NCI-H226 (cell line): Measurements from ENCODE around the gene RALGAPA2.

Experiments used
- DNase-seq: peaks from one replicate; pipeline ENCODE4 v3.0.0-alpha.2; 2015

Gene RALGAPA2

GRCh38 chr20:20712474-20713243, at the start of gene RALGAPA2:
RALGAPA2 (minus strand) TSS chr20:20712644; CDS start chr20:20712480, 164 bp downstream.
- DNase-seq = peak; percentile 97

- DNase-seq = no peak
Observed at GRCh38 chr20:20761301-20761700, 48.9 kb upstream of the RALGAPA2 start.

- no peak for DNase-seq
Observed at GRCh38 chr20:20759132-20759531, 46.7 kb upstream of the RALGAPA2 start.

- no peak for DNase-seq
Observed at GRCh38 chr20:20755674-20756319, 43.4 kb upstream of the RALGAPA2 start.

- no peak for DNase-seq
Observed at GRCh38 chr20:20755231-20755630, 42.8 kb upstream of the RALGAPA2 start.

- DNase-seq = no peak
Observed at GRCh38 chr20:20754714-20755113, 42.3 kb upstream of the RALGAPA2 start.

- no peak for DNase-seq
Observed at GRCh38 chr20:20752712-20753111, 40.3 kb upstream of the RALGAPA2 start.

GRCh38 chr20:20747298-20747697, 34.9 kb upstream of the RALGAPA2 start:
- no peak for DNase-seq

- DNase-seq = no peak
Observed at GRCh38 chr20:20744170-20744725, 31.8 kb upstream of the RALGAPA2 start.

GRCh38 chr20:20743511-20744169, 31.2 kb upstream of the RALGAPA2 start:
- DNase-seq = no peak

- no peak for DNase-seq
Observed at GRCh38 chr20:20741087-20742045, 28.9 kb upstream of the RALGAPA2 start.

- no peak for DNase-seq
Observed at GRCh38 chr20:20740541-20740940, 28.1 kb upstream of the RALGAPA2 start.

GRCh38 chr20:20737158-20737557, 24.7 kb upstream of the RALGAPA2 start:
- no peak for DNase-seq

- DNase-seq = no peak
Observed at GRCh38 chr20:20736303-20736702, 23.9 kb upstream of the RALGAPA2 start.

- no peak for DNase-seq
Observed at GRCh38 chr20:20734475-20734948, 22.1 kb upstream of the RALGAPA2 start.

GRCh38 chr20:20733943-20734342, 21.5 kb upstream of the RALGAPA2 start:
- DNase-seq = no peak

- no peak for DNase-seq
Observed at GRCh38 chr20:20732641-20733040, 20.2 kb upstream of the RALGAPA2 start.

- DNase-seq = peak; percentile 52
Observed at GRCh38 chr20:20731945-20732296, 19.5 kb upstream of the RALGAPA2 start.

- DNase-seq = no peak
Observed at GRCh38 chr20:20731000-20731944, 18.8 kb upstream of the RALGAPA2 start.

GRCh38 chr20:20729563-20729962, 17.1 kb upstream of the RALGAPA2 start:
- DNase-seq = no peak

- no peak for DNase-seq
Observed at GRCh38 chr20:20721489-20721888, 9.0 kb upstream of the RALGAPA2 start.
